GM21786 (cell line): Measurements from ENCODE around the gene UTP14C.
"Not testable (repeated sequence)": the region's sequence is repeated elsewhere in the genome, so short reads cannot be mapped to it uniquely, and the experiment has no call there.

Experiments used
- ATAC-seq: cut with Tn5 transposase; IDR thresholded peaks from one replicate; pipeline ENCODE4 v1.9.1; 2021; ENCODE audit not compliant: unreplicated experiment

Gene UTP14C, protein sequence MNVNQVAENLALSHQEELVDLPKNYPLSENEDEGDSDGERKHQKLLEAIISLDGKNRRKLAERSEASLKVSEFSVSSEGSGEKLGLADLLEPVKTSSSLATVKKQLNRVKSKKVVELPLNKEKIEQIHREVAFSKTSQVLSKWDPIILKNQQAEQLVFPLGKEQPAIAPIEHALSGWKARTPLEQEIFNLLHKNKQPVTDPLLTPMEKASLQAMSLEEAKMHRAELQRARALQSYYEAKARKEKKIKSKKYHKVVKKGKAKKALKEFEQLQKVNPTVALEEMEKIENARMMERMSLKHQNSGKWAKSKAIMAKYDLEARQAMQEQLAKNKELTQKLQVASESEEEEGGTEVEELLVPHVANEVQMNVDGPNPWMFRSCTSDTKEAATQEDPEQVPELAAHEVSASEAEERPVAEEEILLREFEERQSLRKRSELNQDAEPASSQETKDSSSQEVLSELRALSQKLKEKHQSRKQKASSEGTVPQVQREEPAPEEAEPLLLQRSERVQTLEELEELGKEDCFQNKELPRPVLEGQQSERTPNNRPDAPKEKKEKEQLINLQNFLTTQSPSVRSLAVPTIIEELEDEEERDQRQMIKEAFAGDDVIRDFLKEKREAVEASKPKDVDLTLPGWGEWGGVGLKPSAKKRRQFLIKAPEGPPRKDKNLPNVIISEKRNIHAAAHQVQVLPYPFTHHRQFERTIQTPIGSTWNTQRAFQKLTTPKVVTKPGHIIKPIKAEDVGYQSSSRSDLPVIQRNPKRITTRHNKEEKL

DNA sequence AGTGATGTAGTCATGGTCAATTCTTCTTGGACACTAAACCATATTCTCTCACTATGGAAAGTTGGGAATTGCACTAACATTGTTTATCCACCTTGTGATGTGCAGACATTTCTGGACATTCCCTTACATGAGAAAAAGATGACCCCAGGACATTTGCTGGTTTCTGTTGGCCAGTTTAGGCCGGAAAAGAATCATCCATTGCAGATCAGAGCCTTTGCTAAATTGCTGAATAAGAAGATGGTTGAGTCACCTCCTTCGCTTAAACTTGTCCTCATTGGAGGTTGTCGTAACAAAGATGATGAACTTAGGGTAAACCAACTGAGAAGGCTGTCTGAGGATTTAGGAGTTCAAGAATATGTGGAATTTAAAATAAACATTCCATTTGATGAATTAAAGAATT is at the start of gene UTP14C:
Gene UTP14C, plus strand, starts transcription at position 211 of the 400 bp plus-strand sequence. CDS start 4,114 bp downstream, outside the sequence.
- ATAC-seq: no peak

DNA sequence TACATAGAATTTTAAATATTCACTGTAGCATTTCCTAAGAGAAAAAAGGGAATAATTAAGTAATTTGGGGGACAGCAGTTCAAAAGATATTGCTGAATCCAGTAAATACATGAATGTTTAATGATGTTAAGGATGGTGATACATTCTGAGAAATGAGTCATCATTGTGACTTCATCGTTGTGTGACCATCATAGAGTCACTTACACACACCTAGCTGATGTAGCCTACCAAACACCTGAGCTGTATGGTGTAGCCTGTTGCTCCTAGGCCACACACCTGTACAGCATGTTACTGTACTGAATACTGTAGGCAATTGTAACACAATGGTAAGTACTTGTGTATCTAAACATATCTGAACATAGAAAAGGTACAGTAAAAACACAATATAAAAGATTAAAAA is 48.1 kb upstream of the UTP14C start:
- ATAC-seq: no peak

DNA sequence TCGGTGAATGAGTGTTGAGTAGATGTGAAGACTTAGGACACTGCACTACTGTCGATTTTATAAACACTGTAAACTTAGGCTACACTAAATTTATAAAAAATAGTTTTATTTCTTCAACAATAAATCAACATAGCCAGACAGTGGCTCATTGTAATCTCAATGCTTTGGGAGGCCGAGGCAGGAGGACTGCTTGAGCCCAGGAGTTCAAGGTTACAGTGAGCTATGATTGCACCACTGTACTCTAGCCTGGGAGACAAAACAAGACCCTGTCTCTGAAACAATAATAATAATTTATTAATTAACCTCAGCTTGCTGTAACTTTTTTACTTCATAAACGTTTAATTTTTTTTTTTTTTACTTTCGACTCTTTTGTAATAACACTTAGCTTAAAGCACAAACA is 47.6 kb upstream of the UTP14C start:
- ATAC-seq: no peak

DNA sequence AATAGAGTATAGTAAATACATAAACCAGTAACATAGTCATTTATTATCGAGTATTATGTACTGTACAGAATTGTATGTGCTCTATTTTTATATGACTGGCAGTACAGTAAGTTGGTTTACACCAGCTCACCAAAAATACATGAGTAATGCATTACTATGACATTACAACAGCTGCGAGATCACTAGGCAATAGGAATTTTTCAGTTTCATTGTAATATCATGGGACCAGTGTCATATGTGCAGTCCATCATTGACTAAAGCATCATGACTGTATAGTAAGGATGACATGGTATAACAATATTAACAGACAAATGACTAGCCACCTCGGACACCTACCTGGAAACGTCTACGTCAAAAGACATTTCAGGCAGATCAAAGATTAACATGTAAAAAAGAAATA is 46.9 kb upstream of the UTP14C start:
- no peak for ATAC-seq

DNA sequence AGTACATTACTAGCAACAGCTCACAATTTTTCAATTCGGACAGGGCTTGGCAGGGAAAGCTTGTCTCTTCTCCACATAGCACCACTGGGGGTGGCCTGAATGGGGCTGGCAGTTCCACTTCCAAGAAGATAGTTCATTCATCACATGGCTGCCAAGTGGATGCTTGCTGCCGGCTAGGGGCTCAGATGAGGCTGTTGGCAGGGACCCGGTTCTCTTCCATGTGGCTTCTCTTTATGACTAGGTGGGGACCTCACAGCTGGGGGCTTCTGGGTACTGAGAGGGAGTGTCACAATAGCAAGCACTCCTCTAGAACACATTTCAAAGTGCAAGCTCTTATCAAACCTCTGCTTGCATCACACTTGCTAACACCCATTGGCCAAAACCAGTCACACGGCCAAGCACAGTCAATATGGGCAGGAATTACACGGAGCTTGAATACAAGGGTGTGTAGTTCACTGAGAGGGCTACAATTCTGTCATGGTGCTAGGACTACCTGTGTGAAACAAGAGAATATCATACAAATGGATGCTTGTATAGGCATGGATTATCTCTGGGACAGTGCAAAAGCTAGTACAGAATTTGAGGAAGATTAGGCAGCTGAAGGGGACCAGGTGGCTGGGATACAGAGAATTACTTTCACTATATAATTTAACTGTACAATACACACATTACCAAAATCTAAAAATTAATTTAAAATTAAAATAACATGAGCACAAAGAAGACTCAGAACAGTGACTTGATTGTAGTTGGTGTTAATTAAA is 45.5 kb upstream of the UTP14C start:
- ATAC-seq: no peak

DNA sequence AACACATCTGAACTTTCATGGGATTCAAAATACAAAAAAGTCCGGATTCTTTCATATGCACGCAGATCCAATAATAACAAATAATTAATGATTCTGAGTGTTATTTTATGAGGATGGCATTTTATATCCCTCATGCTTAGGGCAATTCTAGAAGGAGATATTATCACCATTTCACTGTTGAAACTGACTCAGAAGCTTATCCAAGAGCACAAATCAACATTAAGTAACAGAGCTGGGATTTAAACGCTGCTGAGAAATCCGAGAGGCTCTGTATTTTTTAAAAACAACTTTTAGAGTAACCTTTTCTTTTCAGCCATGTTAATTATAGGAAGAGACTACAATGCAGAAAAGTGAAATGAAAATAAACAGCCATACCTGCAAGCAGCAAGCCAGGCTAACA is 43.6 kb upstream of the UTP14C start:
- ATAC-seq: no peak

DNA sequence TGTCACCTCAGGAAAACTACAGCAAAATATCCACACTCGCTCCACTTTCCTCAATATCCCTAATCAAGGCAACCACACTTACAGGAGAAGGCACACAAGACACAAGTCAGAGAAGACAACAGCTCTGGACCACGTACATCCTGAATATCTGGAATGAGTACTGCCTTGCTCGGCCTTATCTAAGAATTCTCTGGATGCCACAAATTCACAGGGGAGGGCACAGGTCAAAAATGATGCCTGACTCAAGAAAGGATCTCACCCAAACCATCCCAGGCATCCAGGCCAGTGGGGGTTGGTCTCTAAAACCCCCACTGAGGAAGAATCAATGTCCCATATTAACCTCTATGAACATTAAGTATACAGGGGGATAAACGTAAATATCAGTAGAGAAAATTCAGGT is 43.1 kb upstream of the UTP14C start:
- ATAC-seq: no peak

DNA sequence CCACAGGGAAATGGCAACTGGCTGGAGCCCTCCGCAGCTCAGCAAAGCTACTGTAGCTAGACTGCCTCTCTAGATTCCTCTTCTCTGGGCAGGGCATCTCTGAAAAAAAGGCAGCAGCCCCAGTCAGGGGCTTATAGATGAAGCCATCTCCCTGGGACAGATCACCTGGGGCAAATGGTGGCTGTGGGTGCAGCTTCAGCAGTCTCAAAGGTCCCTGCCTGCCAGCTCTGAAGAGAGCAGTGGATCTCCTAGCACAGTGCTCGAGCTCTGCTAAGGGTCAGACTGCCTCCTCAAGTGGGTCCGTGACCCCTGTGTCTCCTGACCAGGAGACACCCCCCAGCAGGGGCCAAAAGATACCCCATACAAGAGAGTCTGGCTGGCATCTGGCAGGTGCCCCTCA is 41.2 kb upstream of the UTP14C start:
- ATAC-seq: not testable (repeated sequence)

DNA sequence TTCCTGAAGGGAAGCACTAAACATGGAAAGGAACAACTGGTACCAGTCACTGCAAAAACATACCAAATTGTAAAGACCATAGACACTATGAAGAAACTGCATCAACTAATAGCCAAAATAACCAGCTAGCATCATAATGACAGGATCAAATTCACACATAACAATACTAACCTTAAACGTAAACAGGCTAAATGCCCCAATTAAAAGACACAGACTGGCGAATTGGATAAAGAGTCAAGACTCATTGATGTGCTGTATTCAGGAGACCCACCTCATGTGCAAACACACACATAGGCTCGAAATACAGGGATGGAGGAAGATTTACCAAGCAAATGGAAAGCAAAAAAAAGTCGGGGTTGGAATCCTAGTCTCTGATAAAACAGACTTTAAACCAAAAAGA is 39.6 kb upstream of the UTP14C start:
- not testable (repeated sequence) for ATAC-seq

DNA sequence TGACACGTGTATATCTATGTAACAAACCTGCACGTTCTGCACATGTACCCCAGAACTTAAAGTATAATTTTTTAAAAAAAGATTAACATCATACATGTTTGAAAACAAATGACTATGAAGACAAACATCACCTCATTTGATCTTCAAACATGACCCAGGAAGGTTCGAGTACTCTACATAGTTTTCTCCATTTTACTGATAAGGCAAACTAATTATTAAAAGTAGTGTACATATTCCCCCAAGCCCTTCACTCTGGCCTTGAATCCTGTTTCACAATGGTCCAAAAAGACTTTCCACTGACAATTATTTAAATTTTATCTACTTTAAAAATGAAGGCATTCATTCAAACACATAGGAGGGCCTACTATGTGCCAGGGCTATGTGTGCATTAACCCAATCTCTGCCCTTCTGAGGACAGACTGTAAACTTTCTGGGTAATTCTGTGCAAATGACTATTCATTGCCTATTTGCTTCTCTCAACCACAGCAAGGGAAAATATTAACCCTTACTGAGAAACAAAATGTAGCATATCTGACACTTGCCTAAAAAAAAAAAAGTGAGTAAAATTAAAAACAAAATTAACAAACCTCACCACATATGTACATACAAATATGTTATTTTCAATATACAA is 35.4 kb upstream of the UTP14C start:
- ATAC-seq: no peak

DNA sequence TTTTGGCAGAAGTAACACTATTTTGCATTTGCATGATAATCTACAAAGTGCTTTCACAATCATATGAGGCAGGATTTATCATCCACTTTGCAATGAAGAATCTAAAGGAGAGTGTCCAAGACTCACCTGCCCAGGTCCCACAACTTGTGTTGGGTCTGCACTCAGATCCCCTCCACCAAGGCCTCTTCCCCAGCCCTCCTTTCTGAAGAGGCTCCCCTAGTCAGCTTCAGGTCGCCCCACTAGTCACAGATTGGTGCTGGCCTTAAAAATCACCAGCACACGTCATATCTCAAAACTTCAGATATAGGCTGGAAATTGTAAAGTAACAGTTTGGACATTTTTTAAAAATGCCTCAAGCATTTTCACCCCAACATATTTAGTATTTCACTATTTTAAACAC is 30.8 kb upstream of the UTP14C start:
- no peak for ATAC-seq

DNA sequence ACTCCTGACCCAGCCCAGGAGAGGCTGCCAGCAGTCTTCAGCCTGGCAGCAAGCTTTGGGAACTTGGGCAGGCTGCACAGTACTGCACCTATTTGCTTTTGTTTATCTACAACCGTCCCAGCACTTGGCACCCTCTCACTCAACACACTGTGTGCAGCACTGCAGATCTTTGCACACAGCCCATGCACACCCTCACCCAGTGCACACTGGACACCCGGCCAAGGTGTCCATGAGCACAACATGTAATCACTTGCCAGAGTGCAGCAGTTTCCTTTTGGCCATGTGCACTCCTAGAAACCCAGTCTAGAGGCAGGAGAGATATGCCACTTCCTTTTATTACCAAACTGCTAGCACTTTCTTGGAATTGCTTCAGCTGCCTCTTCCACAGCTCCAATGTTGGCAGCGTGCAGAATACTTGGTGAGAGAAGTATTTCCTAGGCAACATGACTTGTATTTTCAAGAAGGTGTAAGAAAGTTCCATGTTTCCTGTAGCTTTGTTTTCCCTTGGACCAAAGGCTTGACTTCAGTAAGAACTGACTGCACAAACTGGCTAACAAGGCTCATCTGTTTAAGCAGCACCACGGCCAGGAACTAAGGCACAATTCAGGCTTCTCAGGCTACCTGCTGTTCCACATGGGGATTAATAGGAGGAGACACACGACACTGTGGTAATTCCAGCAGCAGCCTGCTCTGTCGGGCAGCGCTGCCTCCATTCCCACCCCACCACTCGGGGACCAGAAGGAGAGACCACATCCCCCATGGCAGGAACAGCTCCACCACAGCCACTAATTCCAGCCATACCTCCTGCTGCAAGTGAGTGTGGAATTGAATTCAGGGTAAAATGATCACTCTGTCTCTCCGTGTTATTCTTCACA is 28.6 kb upstream of the UTP14C start:
- no peak for ATAC-seq

DNA sequence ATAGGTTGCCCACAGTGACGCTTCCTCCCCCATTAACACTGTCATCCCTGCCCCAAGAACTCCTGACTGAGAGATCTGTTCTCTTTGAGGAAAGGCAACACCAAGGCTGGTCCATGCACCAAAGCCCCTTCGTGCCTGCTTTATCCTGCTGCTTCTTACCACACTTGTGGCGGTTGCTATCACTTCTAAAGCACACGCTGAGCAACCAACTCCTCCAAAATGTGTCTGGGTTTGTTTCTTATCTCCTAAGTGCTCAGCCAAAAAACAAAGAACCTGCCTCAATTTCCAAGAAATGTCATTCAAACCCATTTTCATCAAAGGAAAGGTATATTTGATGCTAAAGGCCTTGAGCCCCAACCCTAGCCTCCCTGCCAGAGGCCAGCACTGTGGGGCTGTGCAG is 27.9 kb upstream of the UTP14C start:
- ATAC-seq: no peak

DNA sequence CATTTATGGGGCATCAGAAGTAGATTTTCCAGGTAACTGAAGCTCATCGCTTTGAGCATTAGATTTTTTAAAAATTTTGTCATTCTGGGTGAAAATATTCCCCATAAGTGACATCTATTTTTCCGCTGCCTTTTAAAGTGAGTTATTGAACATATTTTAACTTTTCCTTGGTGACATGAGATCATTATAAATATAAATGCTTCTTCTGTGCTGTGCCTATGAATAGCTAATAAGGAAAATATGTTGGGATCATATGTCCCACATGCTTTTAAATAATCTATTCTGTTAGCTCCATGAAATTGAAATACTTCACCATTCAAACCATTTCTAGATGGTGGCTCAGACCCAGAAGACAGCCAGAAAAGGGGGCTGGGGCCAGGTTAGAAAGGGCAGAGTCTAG is 27.3 kb upstream of the UTP14C start:
- no peak for ATAC-seq

DNA sequence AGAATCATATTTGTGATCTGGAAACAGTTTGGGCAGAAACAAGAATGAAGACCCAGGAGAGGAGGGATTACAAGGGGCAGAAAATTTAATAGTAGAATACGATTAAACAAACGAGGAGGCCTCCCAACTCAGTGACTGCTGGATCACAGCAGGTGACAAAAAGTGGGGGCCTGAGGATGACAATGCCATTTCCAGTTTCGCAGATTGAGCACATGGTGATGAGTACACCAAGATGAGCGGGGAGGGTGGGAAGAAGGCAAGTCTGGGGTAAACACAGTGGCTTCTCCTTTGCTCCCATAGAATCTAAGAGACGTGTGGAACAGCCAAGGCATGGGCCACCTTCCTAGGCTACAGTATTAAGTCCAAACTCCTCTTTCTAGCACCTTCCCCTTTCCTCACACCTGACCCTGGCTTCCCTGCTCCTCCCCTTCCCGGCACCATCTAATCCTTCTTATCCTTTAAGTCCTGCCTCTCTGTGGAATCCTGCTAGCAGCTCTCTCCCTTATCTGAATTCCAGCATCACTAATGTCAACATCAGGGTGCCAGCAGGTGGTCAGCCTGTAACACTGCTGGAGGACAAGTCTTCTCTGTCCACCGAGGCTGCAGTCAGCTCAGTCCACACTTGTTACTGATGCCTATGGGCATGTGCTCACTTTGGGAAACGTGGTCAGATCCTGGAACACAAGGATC is 26.7 kb upstream of the UTP14C start:
- ATAC-seq: no peak

DNA sequence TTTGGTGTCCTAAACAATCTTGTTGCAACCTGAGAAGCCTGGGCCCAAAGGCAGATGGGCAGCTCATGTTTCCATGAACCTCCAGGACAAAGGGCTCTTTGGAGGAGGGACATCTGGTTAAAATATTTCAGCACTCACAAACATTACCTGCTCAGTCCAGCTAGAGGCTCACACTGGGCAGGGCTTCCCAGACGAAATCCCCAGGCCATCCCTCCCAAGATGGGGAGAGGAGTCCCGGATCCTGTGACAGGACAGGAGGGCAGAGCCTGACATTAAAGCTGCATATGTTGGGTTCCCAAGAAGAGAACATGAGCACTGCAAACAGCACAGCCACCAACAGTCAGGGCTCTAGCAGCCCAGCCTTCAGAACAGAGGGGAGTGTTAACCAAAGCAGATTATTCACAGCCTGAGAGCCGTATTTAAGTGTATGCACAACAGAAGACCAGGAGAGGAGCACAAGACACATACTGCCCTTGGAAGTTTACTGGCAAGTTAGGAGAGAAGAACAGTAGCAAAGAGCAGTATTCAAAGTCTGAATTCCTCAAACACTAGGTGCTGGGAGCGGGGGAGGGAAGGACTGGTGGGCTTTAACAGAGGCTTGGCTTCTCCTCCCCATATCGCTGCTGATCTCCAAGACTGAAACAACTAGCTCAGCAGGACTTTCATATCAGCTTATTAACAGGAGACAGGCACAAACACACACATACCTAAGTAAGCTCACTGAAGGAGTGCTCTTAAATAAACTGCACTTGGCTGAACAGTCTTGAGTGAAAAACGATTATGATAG is 25.6 kb upstream of the UTP14C start:
- no peak for ATAC-seq

DNA sequence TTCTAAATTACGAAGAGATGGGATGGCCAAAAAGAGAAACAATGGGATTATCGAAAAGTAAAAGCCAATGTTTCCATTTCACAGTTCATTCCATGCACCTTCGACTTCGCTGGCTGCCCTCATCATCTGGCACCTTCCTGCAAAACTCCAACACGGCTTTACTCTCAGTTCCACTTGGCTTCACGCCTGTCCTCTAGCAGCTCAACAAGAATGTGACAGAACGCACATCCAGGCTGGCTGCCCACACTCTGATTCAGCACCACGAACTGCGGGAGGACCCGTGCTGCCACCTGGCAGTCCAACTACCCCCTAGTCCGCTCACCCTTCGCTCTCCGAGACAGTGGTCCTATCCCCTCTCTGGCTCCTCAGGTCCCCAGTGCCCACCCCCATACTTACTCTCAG is 25.0 kb upstream of the UTP14C start:
- ATAC-seq: no peak

DNA sequence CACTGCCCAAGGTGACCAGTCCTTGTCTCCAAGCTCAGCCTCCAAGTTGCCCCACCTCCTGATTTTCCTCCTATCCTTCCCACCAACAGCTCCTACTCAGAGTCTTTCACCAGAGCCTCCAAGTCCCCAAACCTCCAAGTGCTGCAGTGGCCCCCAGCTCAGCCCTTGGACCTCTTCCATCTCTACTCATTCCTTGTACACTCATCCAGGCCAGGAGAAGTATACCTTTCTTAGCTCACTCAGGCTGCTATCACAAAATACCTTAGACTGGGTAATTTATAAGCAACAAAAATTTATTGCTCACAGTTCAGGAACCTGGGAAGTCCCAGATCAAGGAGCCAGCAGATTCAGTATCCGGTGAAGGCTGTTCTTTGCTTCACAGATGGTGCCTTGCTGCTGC is 24.6 kb upstream of the UTP14C start:
- ATAC-seq: no peak
